GM12878 (cell line): ENCODE data around the gene GLRA1. TPM values are rescaled to one million over a fixed set of nuclear protein-coding genes. Genes with fewer than 3 reads are reported as not detected.

Experiments used
- ATAC-seq: fragments of 200-7000 bp; cut with Tn5 transposase; 3 replicates; pipeline ENCODE4 v1.9.1; 2020; ENCODE audit warnings: mild to moderate bottlenecking, moderate library complexity
- BruUV-seq: library from RNA; stranded (reverse); fragments of 400-500 nt; replicated peaks from 2 replicates; lab custom pipeline; 2021; lab: Mats Ljungman, UMichigan
- CTCF ChIA-PET: fragments of 300-600 bp; sonication (Branson Sonifier 250); formaldehyde crosslinking; extraction: SDS; loops from one replicate; lab custom pipeline; 2021; ENCODE audit warnings: inconsistent platforms; lab: Yijun Ruan, JAX
- POLR2A ChIA-PET: fragments of 350-600 bp; formaldehyde crosslinking; extraction: SDS; loops from one replicate; lab custom pipeline; 2021; ENCODE audit warnings: inconsistent platforms; lab: Charles Lee
- RAD21 ChIA-PET: fragments of 300-600 bp; sonication (Branson Sonifier 250); formaldehyde crosslinking; loops from one replicate; lab custom pipeline; 2023; ENCODE audit warnings: antibody characterized with exemption; ENCODE audit not compliant: unreplicated experiment; lab: Charles Lee
- SMC1A ChIA-PET: fragments of 300-600 bp; sonication (Branson Sonifier 250); formaldehyde crosslinking; loops from one replicate; lab custom pipeline; 2023; ENCODE audit not compliant: unreplicated experiment, uncharacterized antibody; lab: Charles Lee
- DNase-seq: peaks from one replicate; pipeline ENCODE4 v3.0.0-alpha.2; 2011; ENCODE audit warnings: low read depth, low spot score
- FAIRE-seq: peaks from 3 replicates; lab custom pipeline; 2011; peaks lifted over from hg19 to GRCh38; lab: Jason Lieb, UNC
- H2AFZ ChIP-seq: 2 replicates; pipeline ENCODE4 v1.6.0; 2011; ENCODE audit warnings: low read depth, low read length, control low read depth; ENCODE audit not compliant: control insufficient read depth
- H3K27ac ChIP-seq: 2 replicates; pipeline ENCODE4 v1.5.1; 2011; ENCODE audit warnings: control low read depth; ENCODE audit not compliant: control insufficient read depth, insufficient read depth
- H3K27me3 ChIP-seq, 2 experiments: replicated peaks in 1 of 2; 2 replicates each; pipeline versions ENCODE4 v1.6.0 to v1.6.1; 2011; ENCODE audit warnings: low read length in 1 of 2; ENCODE audit not compliant: control insufficient read depth in 2 of 2, insufficient read depth in 2 of 2
- H3K36me3 ChIP-seq, 2 experiments: 2 replicates each; pipeline ENCODE4 v1.5.1; 2011; ENCODE audit warnings: low read length in 1 of 2; ENCODE audit not compliant: control insufficient read depth in 2 of 2, insufficient read depth in 2 of 2
- H3K4me1 ChIP-seq: 2 replicates; pipeline ENCODE4 v1.6.1; 2011; ENCODE audit warnings: mild to moderate bottlenecking, low read length, moderate library complexity, mixed read lengths; ENCODE audit not compliant: control insufficient read depth, insufficient read depth
- H3K4me2 ChIP-seq: 2 replicates; pipeline ENCODE4 v1.6.0; 2011; ENCODE audit warnings: control low read depth; ENCODE audit not compliant: control insufficient read depth, insufficient read depth
- H3K4me3 ChIP-seq: fragments of 200-600 bp; sonication (generic); 2 replicates; pipeline ENCODE4 v1.5.1; 2016
- H3K79me2 ChIP-seq: 2 replicates; pipeline ENCODE4 v1.6.0; 2011; ENCODE audit warnings: low read length; ENCODE audit not compliant: control insufficient read depth, insufficient read depth
- H3K9ac ChIP-seq: 2 replicates; pipeline ENCODE4 v1.8.0; 2011; ENCODE audit warnings: low read length, control low read depth, mixed read lengths; ENCODE audit not compliant: control insufficient read depth, insufficient read depth
- H3K9me3 ChIP-seq: replicated peaks from 3 replicates; pipeline ENCODE4 v1.5.1; 2011; ENCODE audit warnings: mild to moderate bottlenecking, low read length; ENCODE audit not compliant: control insufficient read depth, insufficient read depth
- H4K20me1 ChIP-seq: 2 replicates; pipeline ENCODE4 v1.6.0; 2011; ENCODE audit not compliant: control insufficient read depth, insufficient read depth
- EP300 ChIP-seq, 2 experiments: fragments of 150-350 bp in 1 of 2; IDR thresholded peaks; 2 replicates each; pipeline ENCODE4 v1.6.1; 2011 to 2012; ENCODE audit warnings: low read depth in 2 of 2, low read length in 2 of 2, borderline replicate concordance in 1 of 2, improper control_type of control experiment in 1 of 2, inconsistent platforms in 1 of 2; ENCODE audit not compliant: control insufficient read depth in 1 of 2
- SPI1 ChIP-seq: IDR thresholded peaks from 2 replicates; pipeline ENCODE4 v1.6.1; 2011; ENCODE audit warnings: low read depth, mild to moderate bottlenecking, low read length, moderate library complexity, borderline replicate concordance; ENCODE audit not compliant: insufficient read depth
- ZBTB11 ChIP-seq: fragments of 450-650 bp; formaldehyde crosslinking; IDR thresholded peaks from 2 replicates; pipeline ENCODE4 v1.5.0; 2022; ENCODE audit warnings: mild to moderate bottlenecking, missing genetic modification characterization
- ZNF384 ChIP-seq: IDR thresholded peaks from 2 replicates; pipeline ENCODE4 v1.6.1; 2012; ENCODE audit warnings: low read depth, mild to moderate bottlenecking, low read length, improper control_type of control experiment, borderline replicate concordance
- WGBS: methylation state at CpG from one replicate; pipeline ENCODE4 v1.1.6; 2016; ENCODE audit warnings: low lambda C conversion rate; ENCODE audit not compliant: insufficient replicate concordance, insufficient coverage; ENCODE audit errors: missing lambda C conversion rate; 5-methylcytosine and 5-hydroxymethylcytosine counted together
- in situ Hi-C: fragments of 300-500 bp; cut with MboI; formaldehyde crosslinking; loops from 9 replicates; pipeline ENCODE4 v1.14.3; 2018; ENCODE audit warnings: mixed read lengths
- intact Hi-C: fragments of 100-400 bp; cut with micrococcal nuclease; formaldehyde crosslinking; loops from one replicate; pipeline ENCODE4 v1.14.2; 2022; ENCODE audit not compliant: unreplicated experiment
- polyA plus RNA-seq, 11 experiments: library from polyadenylated mRNA; depleted of rRNA in 4 of 11; unstranded in 6 of 11; stranded (reverse) in 5 of 11; fragments of >200 nt; fragmentation: Nextera tagmentation in 4 of 11; fragmentation: Illumina TruSeq in 1 of 11; extraction: Ambion mirVana in 4 of 11; extraction: Trizol in 1 of 11; gene quantifications; 1 replicate in 1 of 11; 2 replicates in 10 of 11; pipeline versions ENCODE4 v1.2.1 to v1.2.3, GENCODE V29; 2011 to 2016; ENCODE audit warnings: inconsistent platforms in 2 of 11, missing spikeins in 2 of 11, low read depth in 1 of 11
- total RNA-seq, 4 experiments: library from RNA; depleted of rRNA in 3 of 4; stranded (reverse); fragments of >200 nt in 3 of 4; fragmentation: Illumina TruSeq in 1 of 4; extraction: Trizol in 1 of 4; gene quantifications; 2 replicates each; pipeline versions ENCODE4 v1.2.1 to v1.2.3, GENCODE V29; 2013 to 2021

GLRA1 gene
- total and polyA plus RNA-seq, 10 of the 15 experiments (the other 5 are each of a cell fraction or from before 2014, with no cell fraction given), result not detected

- ATAC-seq, result peak; percentile 44; the same call in 2 of the 3 replicates
- BruUV-seq, result no TSS peak
- POLR2A ChIA-PET, result no interaction called here
- Histone ChIP-seq H3K36me3 (peaks cover 3 to 32% of the 10 kb centered on the region in 2 experiments), H3K27ac (no peak overlapping the region), H3K4me2 (no peak overlapping the region), H3K4me3 (no peak overlapping the region), H3K9ac (no peak overlapping the region), H3K9me3 (no peaks in the 10 kb centered on the region), H2AFZ (no peak overlapping the region), H3K79me2 (no peaks in the 10 kb centered on the region), H3K27me3 (no peaks in the 10 kb centered on the region), H3K4me1 (no peaks in the 10 kb centered on the region), H4K20me1 (no peaks in the 10 kb centered on the region; the same call in 1 of the 2 replicates)
- TF ChIP-seq SPI1 (peak; percentile 63; the same call in 1 of the 2 replicates), ZNF384 (no peak), EP300 (IDR thresholded peaks at IDR 0.05; ENCODE audit: borderline replicate concordance in 1 of 2, control insufficient read depth in 1 of 2, low read depth in 2 of 2, low read length in 2 of 2) (no peak)
- no peak for FAIRE-seq
- SMC1A ChIA-PET, result interaction anchor here (0.9 to 1.5 kb wide), 4 partner anchors 16 to 29 kb away, joined by 3 read pairs; no protein-coding TSS in a partner anchor
- intact Hi-C loops, result no loop called here
- no peak for DNase-seq
- in situ Hi-C loops, result no loop called here
- CTCF ChIA-PET, result interaction anchor here (0.9 to 1.5 kb wide), 2 partner anchors 11 to 13 kb away, joined by 3 to 5 read pairs; no protein-coding TSS in a partner anchor
- RAD21 ChIA-PET, result interaction anchor here (0.6 kb wide), 1 partner anchor 20 kb away, joined by 3 read pairs; no protein-coding TSS in a partner anchor
- 96% methylated on average over 3 of the region's 3 CpGs for WGBS
These were observed 119.0 kb downstream of the GLRA1 start for GRCh38 chr5:151805414-151806223.

- 54% methylated on average over 2 of the region's 2 CpGs for WGBS
- no peaks in the 10 kb centered on the region for H3K79me2 ChIP-seq
- in situ Hi-C loops, result no loop called here
These were observed 124.1 kb downstream of the GLRA1 start for GRCh38 chr5:151800532-151800931.

More at GRCh38 chr5:151800532-151800931, 124.1 kb downstream of the GLRA1 start:
- Histone ChIP-seq H3K27me3 (no peaks in the 10 kb centered on the region), H2AFZ (no peak overlapping the region), H3K27ac (no peak overlapping the region), H4K20me1 (no peaks in the 10 kb centered on the region; the same call in 1 of the 2 replicates), H3K36me3 (peaks cover 11 to 56% of the 10 kb centered on the region in 2 experiments), H3K9ac (no peak overlapping the region), H3K4me3 (no peak overlapping the region), H3K9me3 (no peaks in the 10 kb centered on the region), H3K4me1 (no peaks in the 10 kb centered on the region), H3K4me2 (no peak overlapping the region)
- DNase-seq (no peak), ATAC-seq (peak; percentile 52), FAIRE-seq (no peak)
- POLR2A ChIA-PET, result interaction anchor here (0.6 to 1.0 kb wide), 2 partner anchors 27 to 101 kb away, joined by 3 read pairs; no protein-coding TSS in a partner anchor
- TF ChIP-seq ZNF384, result peak; percentile 35; the same call in 1 of the 2 replicates
- TF ChIP-seq ZBTB11 (CRISPR knock-in tag), result no peak
- SMC1A ChIA-PET, result interaction anchor here (1.2 to 2.6 kb wide), 4 partner anchors 9 to 277 kb away, joined by 3 to 12 read pairs (median 4); no protein-coding TSS in a partner anchor
- intact Hi-C loops, result no loop called here
- no TSS peak for BruUV-seq
- RAD21 ChIA-PET, result interaction anchor here (0.9 kb wide), 1 partner anchor 10 kb away, joined by 3 read pairs; no protein-coding TSS in a partner anchor
- CTCF ChIA-PET, result interaction anchor here (0.8 to 2.4 kb wide), 7 partner anchors 10 to 343 kb away, joined by 3 to 10 read pairs (median 3); no protein-coding TSS in a partner anchor
